H9 (cell line): Measurements from ENCODE around the gene SULF2. TPM values are rescaled to one million over a fixed set of nuclear protein-coding genes. Genes with fewer than 3 reads are reported as not detected.

Source experiments
- DNase-seq: peaks from one replicate; pipeline ENCODE4 v3.0.0-alpha.2; 2017
- H2AFZ ChIP-seq: one replicate; pipeline ENCODE4 v1.6.1; 2013; ENCODE audit warnings: mild to moderate bottlenecking, low read length, control low read depth, moderate library complexity
- H2AK5ac ChIP-seq: 2 replicates; pipeline ENCODE4 v1.6.1; 2013; ENCODE audit warnings: low read length, control low read depth, mixed read lengths; ENCODE audit not compliant: insufficient read length
- H2BK120ac ChIP-seq: one replicate; pipeline ENCODE4 v1.6.1; 2013; ENCODE audit warnings: low read depth, mild to moderate bottlenecking, low read length, control low read depth, inconsistent platforms; ENCODE audit not compliant: poor library complexity, severe bottlenecking
- H2BK12ac ChIP-seq: 2 replicates; pipeline ENCODE4 v1.6.1; 2013; ENCODE audit warnings: low read length, control low read depth, mixed read lengths, low read depth; ENCODE audit not compliant: insufficient read length
- H2BK15ac ChIP-seq: 2 replicates; pipeline ENCODE4 v1.6.1; 2013; ENCODE audit warnings: low read depth, low read length, control low read depth
- H2BK20ac ChIP-seq: one replicate; pipeline ENCODE4 v1.6.1; 2013; ENCODE audit warnings: low read depth, mild to moderate bottlenecking, low read length, control low read depth, inconsistent platforms; ENCODE audit not compliant: poor library complexity, severe bottlenecking
- H2BK5ac ChIP-seq: 2 replicates; pipeline ENCODE4 v1.6.1; 2013; ENCODE audit warnings: low read length, control low read depth, mixed read lengths; ENCODE audit not compliant: insufficient read length
- H3K14ac ChIP-seq: 2 replicates; pipeline ENCODE4 v1.6.1; 2013; ENCODE audit warnings: low read length, control low read depth; ENCODE audit not compliant: insufficient read depth
- H3K18ac ChIP-seq: 2 replicates; pipeline ENCODE4 v1.6.1; 2013; ENCODE audit warnings: low read depth, mild to moderate bottlenecking, mixed read lengths, low read length, control low read depth; ENCODE audit not compliant: insufficient read length
- H3K23ac ChIP-seq: 2 replicates; pipeline ENCODE4 v1.6.1; 2013; ENCODE audit warnings: low read length, control low read depth, mixed read lengths, low read depth; ENCODE audit not compliant: insufficient read length
- H3K23me2 ChIP-seq: 2 replicates; pipeline ENCODE4 v1.6.1; 2013; ENCODE audit warnings: low read depth, mild to moderate bottlenecking, mixed read lengths, low read length, control low read depth; ENCODE audit not compliant: insufficient read length, poor library complexity, severe bottlenecking
- H3K27ac ChIP-seq: 2 replicates; pipeline ENCODE4 v1.5.1; 2013; ENCODE audit warnings: low read length, control low read depth, mixed read lengths, low read depth; ENCODE audit not compliant: insufficient read length
- H3K27me3 ChIP-seq: 2 replicates; pipeline ENCODE4 v1.6.1; 2013; ENCODE audit warnings: low read length, control low read depth, inconsistent platforms; ENCODE audit not compliant: insufficient read depth
- H3K4ac ChIP-seq: 2 replicates; pipeline ENCODE4 v1.6.1; 2013; ENCODE audit warnings: low read depth, mild to moderate bottlenecking, control low read depth, inconsistent platforms, low read length, moderate library complexity
- H3K4me1 ChIP-seq: 2 replicates; pipeline ENCODE4 v1.6.1; 2013; ENCODE audit warnings: low read length, control low read depth, inconsistent platforms; ENCODE audit not compliant: insufficient read depth
- H3K4me2 ChIP-seq: 2 replicates; pipeline ENCODE4 v1.6.1; 2013; ENCODE audit warnings: low read length, control low read depth, mixed read lengths; ENCODE audit not compliant: insufficient read length, insufficient read depth
- H3K56ac ChIP-seq: 2 replicates; pipeline ENCODE4 v1.6.1; 2013; ENCODE audit warnings: low read depth, mild to moderate bottlenecking, mixed read lengths, low read length, control low read depth; ENCODE audit not compliant: insufficient read length
- H3K79me1 ChIP-seq: 2 replicates; pipeline ENCODE4 v1.6.1; 2013; ENCODE audit warnings: low read depth, mild to moderate bottlenecking, moderate library complexity, low read length, control low read depth, inconsistent platforms; ENCODE audit not compliant: insufficient read depth, poor library complexity, severe bottlenecking
- H3K79me2 ChIP-seq: 2 replicates; pipeline ENCODE4 v1.6.1; 2013; ENCODE audit warnings: low read length, control low read depth, inconsistent platforms; ENCODE audit not compliant: insufficient read depth
- H3K9ac ChIP-seq: 2 replicates; pipeline ENCODE4 v1.6.1; 2013; ENCODE audit warnings: low read length, control low read depth, mixed read lengths; ENCODE audit not compliant: insufficient read length; ENCODE audit errors: extremely low read depth
- H3K9me3 ChIP-seq: one replicate; pipeline ENCODE4 v1.6.1; 2013; ENCODE audit warnings: low read depth, low read length, inconsistent platforms; ENCODE audit not compliant: control insufficient read depth
- H3T11ph ChIP-seq: one replicate; pipeline ENCODE4 v1.6.1; 2013; ENCODE audit warnings: mild to moderate bottlenecking, low read length, control low read depth, inconsistent platforms
- H4K20me1 ChIP-seq: one replicate; pipeline ENCODE4 v1.6.1; 2013; ENCODE audit not compliant: control insufficient read depth, insufficient read length, insufficient read depth
- H4K5ac ChIP-seq: 2 replicates; pipeline ENCODE4 v1.6.1; 2013; ENCODE audit warnings: low read depth, mild to moderate bottlenecking, mixed read lengths, low read length, control low read depth; ENCODE audit not compliant: insufficient read length
- H4K8ac ChIP-seq: replicated peaks from 2 replicates; pipeline ENCODE4 v1.6.1; 2013; ENCODE audit warnings: low read length, control low read depth, mixed read lengths, low read depth; ENCODE audit not compliant: insufficient read length
- H4K91ac ChIP-seq: 2 replicates; pipeline ENCODE4 v1.6.1; 2013; ENCODE audit warnings: low read depth, mild to moderate bottlenecking, moderate library complexity, mixed read lengths, low read length, control low read depth; ENCODE audit not compliant: insufficient read length
- H3K27ac Mint-ChIP-seq, 3 experiments: 2 replicates in 2 of 3; 3 replicates in 1 of 3; pipeline ENCODE4 v1.8.0; 2020 to 2021; ENCODE audit warnings: mixed read lengths in 3 of 3, mild to moderate bottlenecking in 1 of 3, moderate library complexity in 1 of 3
- H3K27me3 Mint-ChIP-seq: 2 replicates; pipeline ENCODE4 v1.8.0; 2021; ENCODE audit warnings: low read depth, mild to moderate bottlenecking, moderate library complexity, mixed read lengths
- H3K36me3 Mint-ChIP-seq, 3 experiments: 2 replicates in 2 of 3; 3 replicates in 1 of 3; pipeline ENCODE4 v1.8.0; 2020 to 2021; ENCODE audit warnings: low read depth in 3 of 3, mixed read lengths in 3 of 3; ENCODE audit not compliant: insufficient read depth in 1 of 3
- H3K4me1 Mint-ChIP-seq, 2 experiments: 2 replicates each; pipeline ENCODE4 v1.8.0; 2020; ENCODE audit warnings: mixed read lengths in 2 of 2
- H3K4me3 Mint-ChIP-seq, 2 experiments: 2 replicates in 1 of 2; 3 replicates in 1 of 2; pipeline ENCODE4 v1.8.0; 2020 to 2021; ENCODE audit warnings: mild to moderate bottlenecking in 2 of 2, mixed read lengths in 2 of 2, moderate library complexity in 1 of 2
- H3K9me3 Mint-ChIP-seq, 2 experiments: 2 replicates in 1 of 2; 3 replicates in 1 of 2; pipeline ENCODE4 v1.8.0; 2020; ENCODE audit warnings: mild to moderate bottlenecking in 2 of 2, mixed read lengths in 2 of 2, moderate library complexity in 1 of 2
- WGBS: extraction: QIAGEN DNeasy Blood & Tissue Kit; methylation state at CpG from one replicate; pipeline ENCODE4 v1.1.7; 2013; ENCODE audit warnings: missing lambda C conversion rate, low lambda C conversion rate, mixed read lengths; ENCODE audit not compliant: insufficient read length; ENCODE audit errors: extremely low coverage; 5-methylcytosine and 5-hydroxymethylcytosine counted together
- total RNA-seq: library from RNA; stranded (reverse); gene quantifications from 2 replicates; pipeline ENCODE4 v1.2.1, GENCODE V29; 2021
- TF ChIP-seq, protein P1 (sequence below): fragments of 200-600 bp; sonication (generic); conservative IDR thresholded peaks from 3 replicates; pipeline ENCODE4 v1.8.0; 2021; ENCODE audit warnings: antibody characterized with exemption, mild to moderate bottlenecking

SULF2 gene
- total RNA-seq, 1 experiment from 2014 or later: 31.2 TPM

GRCh38 chr20:47758517-47759450 lies 26.5 kb downstream of the SULF2 start:
- TF ChIP-seq, protein P1, sequence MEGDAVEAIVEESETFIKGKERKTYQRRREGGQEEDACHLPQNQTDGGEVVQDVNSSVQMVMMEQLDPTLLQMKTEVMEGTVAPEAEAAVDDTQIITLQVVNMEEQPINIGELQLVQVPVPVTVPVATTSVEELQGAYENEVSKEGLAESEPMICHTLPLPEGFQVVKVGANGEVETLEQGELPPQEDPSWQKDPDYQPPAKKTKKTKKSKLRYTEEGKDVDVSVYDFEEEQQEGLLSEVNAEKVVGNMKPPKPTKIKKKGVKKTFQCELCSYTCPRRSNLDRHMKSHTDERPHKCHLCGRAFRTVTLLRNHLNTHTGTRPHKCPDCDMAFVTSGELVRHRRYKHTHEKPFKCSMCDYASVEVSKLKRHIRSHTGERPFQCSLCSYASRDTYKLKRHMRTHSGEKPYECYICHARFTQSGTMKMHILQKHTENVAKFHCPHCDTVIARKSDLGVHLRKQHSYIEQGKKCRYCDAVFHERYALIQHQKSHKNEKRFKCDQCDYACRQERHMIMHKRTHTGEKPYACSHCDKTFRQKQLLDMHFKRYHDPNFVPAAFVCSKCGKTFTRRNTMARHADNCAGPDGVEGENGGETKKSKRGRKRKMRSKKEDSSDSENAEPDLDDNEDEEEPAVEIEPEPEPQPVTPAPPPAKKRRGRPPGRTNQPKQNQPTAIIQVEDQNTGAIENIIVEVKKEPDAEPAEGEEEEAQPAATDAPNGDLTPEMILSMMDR: no peak
- no peaks in the 10 kb centered on the region for H3K79me2 ChIP-seq
- H3K4me3 Mint-ChIP-seq: no peak overlapping the region

More at GRCh38 chr20:47758517-47759450, 26.5 kb downstream of the SULF2 start:
- Histone ChIP-seq H3K27ac (no peak overlapping the region), H3K14ac (peak overlapping the region; percentile 70; the same call in 1 of the 2 replicates), H2BK120ac (no peak overlapping the region), H3K18ac (no peak overlapping the region), H2BK12ac (no peak overlapping the region), H3K9me3 (no peaks in the 10 kb centered on the region), H4K5ac (no peak overlapping the region), H3T11ph (no peak overlapping the region), H3K23me2 (no peaks in the 10 kb centered on the region), H3K79me1 (no peaks in the 10 kb centered on the region), H4K8ac (no peak overlapping the region), H3K27me3 (no peaks in the 10 kb centered on the region), H2BK15ac (no peak overlapping the region), H2BK20ac (no peak overlapping the region), H3K56ac (no peak overlapping the region), H2BK5ac (no peak overlapping the region), H3K4me2 (no peak overlapping the region), H3K23ac (no peak overlapping the region), H2AK5ac (no peak overlapping the region), H3K9ac (no peak overlapping the region), H4K91ac (no peak overlapping the region), H4K20me1 (no peaks in the 10 kb centered on the region), H2AFZ (no peak overlapping the region), H3K4me1 (no peaks in the 10 kb centered on the region), H3K4ac (no peak overlapping the region)
- Mint-ChIP-seq H3K4me1 (peaks cover 45 to 61% of the 10 kb centered on the region in 2 experiments), H3K27ac (peak overlapping the region in 1 of 3 experiments; percentile 92; a peak in 3 of 7 replicates), H3K9me3 (no peaks in the 10 kb centered on the region), H3K27me3 (no peaks in the 10 kb centered on the region; the same call in 1 of the 2 replicates), H3K36me3 (0 out of 7 replicates have a peak, but pooled peaks cover 0 to 3% (median 0%) of the 10 kb centered on the region in 3 experiments)
- DNase-seq: no peak
- WGBS: no CpG with 5 or more reads among the region's 21 CpGs
